ENCODE measurements around the gene FAM32A. TPM values are rescaled to one million over a fixed set of nuclear protein-coding genes. Genes with fewer than 3 reads are reported as not detected.

Gene FAM32A
- total and polyA plus RNA-seq, 2 donors (not counting 1 experiment from before 2014, with no cell fraction given): 53.4 to 62.0 TPM

GRCh38 chr19:16161840-16162239 is 23.4 kb upstream of the FAM32A start:
- no peak overlapping the region for H3K9ac ChIP-seq (ENCODE audit: low read length)
- H4K20me1 ChIP-seq (ENCODE audit: control insufficient read depth, insufficient read depth, low read length, poor library complexity, severe bottlenecking): peaks cover 4% of the 10 kb centered on the region
- H2AFZ ChIP-seq (ENCODE audit: insufficient read depth, low read depth, low read length, poor library complexity, severe bottlenecking): no peak overlapping the region
- DNase-seq (no peak), ATAC-seq (ENCODE audit: low read depth) (no peak)
- H3K36me3 ChIP-seq (replicated peaks in 1 of 2; ENCODE audit: control extremely low read depth in 1 of 2, control insufficient read depth in 1 of 2, extremely low read depth in 1 of 2, insufficient read depth in 2 of 2, low read length in 1 of 2): peaks cover 0 to 13% of the 10 kb centered on the region in 2 experiments
- no peak overlapping the region for H3K27ac Mint-ChIP-seq
- H3K4me2 ChIP-seq (replicated peaks; ENCODE audit: low read depth, low read length, poor library complexity, severe bottlenecking): no peak overlapping the region
- WGBS (ENCODE audit: insufficient coverage): no CpG with 5 or more reads among the region's 3 CpGs
- TF ChIP-seq CTCF (IDR thresholded peaks at IDR 0.05) (no peak), EZH2 (IDR thresholded peaks at IDR 0.05; ENCODE audit: borderline replicate concordance, insufficient read depth, low read depth, low read length, poor library complexity, severe bottlenecking) (no peak)
- H3K9me3 ChIP-seq (ENCODE audit: control extremely low read depth in 1 of 3, control insufficient read depth in 2 of 3, insufficient read depth in 1 of 3, low read length in 2 of 3): no peaks in the 10 kb centered on the region
- POLR2A ChIA-PET: interaction anchor here (0.6 to 1.3 kb wide), 3 partner anchors 10 to 18 kb away, joined by 3 to 7 read pairs (median 3); partner anchors contain the start of gene HSH2D
- no peaks in the 10 kb centered on the region for H3K79me2 ChIP-seq (ENCODE audit: control insufficient read depth, insufficient read depth, low read length)
- intact Hi-C loops (cut with micrococcal nuclease): no loop called here
- no peaks in the 10 kb centered on the region for H3K27me3 Mint-ChIP-seq
- no peak overlapping the region for H3K27ac ChIP-seq (ENCODE audit: low read length in 2 of 2)
- H3K4me3 Mint-ChIP-seq: no peak overlapping the region
- no peaks in the 10 kb centered on the region for H3K27me3 ChIP-seq (replicated peaks in 1 of 4; ENCODE audit: control extremely low read depth in 1 of 4, control insufficient read depth in 3 of 4, insufficient read depth in 4 of 4, low read length in 3 of 4)
- H3K4me1 Mint-ChIP-seq: peaks cover 6% of the 10 kb centered on the region
- H3K9me3 Mint-ChIP-seq (ENCODE audit: insufficient read depth): no peaks in the 10 kb centered on the region
- H3K4me3 ChIP-seq (ENCODE audit: control extremely low read depth in 1 of 5, extremely low read depth in 1 of 5, insufficient read depth in 1 of 5, low read depth in 2 of 5, low read length in 4 of 5): no peak overlapping the region
- H3K4me1 ChIP-seq (ENCODE audit: control insufficient read depth in 2 of 2, insufficient read depth in 2 of 2, low read length in 2 of 2): no peaks in the 10 kb centered on the region
- CTCF ChIA-PET: interaction anchor here (0.9 to 1.1 kb wide), 4 partner anchors 12 to 51 kb away, joined by 3 to 4 read pairs (median 4); no protein-coding TSS in a partner anchor

- peaks cover 13 to 19% of the 10 kb centered on the region in 2 donors for H3K4me1 ChIP-seq (ENCODE audit: control insufficient read depth in 2 of 2, insufficient read depth in 2 of 2, low read length in 2 of 2)
- no peaks in the 10 kb centered on the region for H4K20me1 ChIP-seq (ENCODE audit: control insufficient read depth, insufficient read depth, low read length, poor library complexity, severe bottlenecking)
- Mint-ChIP-seq H3K4me1 (peaks cover 15% of the 10 kb centered on the region), H3K27ac (no peak overlapping the region), H3K27me3 (no peaks in the 10 kb centered on the region), H3K9me3 (ENCODE audit: insufficient read depth) (no peaks in the 10 kb centered on the region), H3K4me3 (no peak overlapping the region)
- intact Hi-C loops (cut with micrococcal nuclease): no loop called here
- ChIA-PET CTCF (no interaction called here), POLR2A (interaction anchor here (0.6 kb wide), 1 partner anchor 17 kb away, joined by 3 read pairs; no protein-coding TSS in a partner anchor)
- no peak overlapping the region for H3K4me3 ChIP-seq (ENCODE audit: control extremely low read depth in 1 of 5, extremely low read depth in 1 of 5, insufficient read depth in 1 of 5, low read depth in 2 of 5, low read length in 4 of 5)
- no peak overlapping the region for H2AFZ ChIP-seq (ENCODE audit: insufficient read depth, low read depth, low read length, poor library complexity, severe bottlenecking)
- H3K4me2 ChIP-seq (replicated peaks; ENCODE audit: low read depth, low read length, poor library complexity, severe bottlenecking): no peak overlapping the region
- DNase-seq (no peak), ATAC-seq (ENCODE audit: low read depth) (no peak)
- H3K9me3 ChIP-seq (ENCODE audit: control extremely low read depth in 1 of 3, control insufficient read depth in 2 of 3, insufficient read depth in 1 of 3, low read length in 2 of 3): peaks cover 0 to 7% (median 3%) of the 10 kb centered on the region in 3 donors
- H3K27me3 ChIP-seq (replicated peaks in 1 of 4; ENCODE audit: control extremely low read depth in 1 of 4, control insufficient read depth in 3 of 4, insufficient read depth in 4 of 4, low read length in 3 of 4): no peaks in the 10 kb centered on the region
- WGBS (ENCODE audit: insufficient coverage): 98% methylated on average over 11 of the region's 13 CpGs
- no peak for TF ChIP-seq EZH2 (IDR thresholded peaks at IDR 0.05; ENCODE audit: borderline replicate concordance, insufficient read depth, low read depth, low read length, poor library complexity, severe bottlenecking)
- no peak for TF ChIP-seq CTCF (IDR thresholded peaks at IDR 0.05)
- H3K27ac ChIP-seq (ENCODE audit: low read length in 2 of 2): no peak overlapping the region
- no peaks in the 10 kb centered on the region for H3K36me3 ChIP-seq (replicated peaks in 1 of 2; ENCODE audit: control extremely low read depth in 1 of 2, control insufficient read depth in 1 of 2, extremely low read depth in 1 of 2, insufficient read depth in 2 of 2, low read length in 1 of 2)
- no peak overlapping the region for H3K9ac ChIP-seq (ENCODE audit: low read length)
- no peaks in the 10 kb centered on the region for H3K79me2 ChIP-seq (ENCODE audit: control insufficient read depth, insufficient read depth, low read length)
These were observed 20.9 kb upstream of the FAM32A start for GRCh38 chr19:16164222-16164890.
